Omental fat pad (tissue), 4 donors: Measurements from ENCODE around the gene ZNF230. TPM values are rescaled to one million over a fixed set of nuclear protein-coding genes. Genes with fewer than 3 reads are reported as not detected.

Source experiments
- ATAC-seq: fragments of 150-250 bp; one replicate; pipeline ENCODE4 v1.9.1; 2016; ENCODE audit warnings: mild to moderate bottlenecking, moderate library complexity; ENCODE audit not compliant: low FRiP score
- DNase-seq: peaks from one replicate; pipeline ENCODE4 v3.0.0-alpha.2; 2019; ENCODE audit warnings: low spot score
- CTCF ChIP-seq, 3 donors: fragments of 450-650 bp; IDR thresholded peaks; one replicate each; pipeline ENCODE4 v1.5.1; 2016 to 2017; ENCODE audit warnings: antibody characterized with exemption in 3 of 3, mild to moderate bottlenecking in 3 of 3, moderate library complexity in 2 of 3
- total RNA-seq, 4 donors: library from RNA; depleted of rRNA; stranded (reverse); fragments of >200 nt; gene quantifications; one replicate each; pipeline ENCODE4 v1.1.0, GENCODE V29; 2016

The ZNF230 gene
- total RNA-seq = 1 to 10 TPM; 1.7 to 5.7 (median 3.1) TPM

- peak; percentile 58 for DNase-seq
- TF ChIP-seq CTCF (IDR thresholded peaks at IDR 0.05) = no peak
- peak; percentile 98 for ATAC-seq
Observed at GRCh38 chr19:44002566-44003460, at the start of gene ZNF230. ZNF230 (plus strand) TSS chr19:44002957; CDS start chr19:44007079, 4,122 bp downstream.

- TF ChIP-seq CTCF (IDR thresholded peaks at IDR 0.05) = no peak
- DNase-seq (no peak), ATAC-seq (no peak)
Observed at GRCh38 chr19:43956827-43957226, 45.9 kb upstream of the ZNF230 start.

GRCh38 chr19:43957891-43958290, 44.9 kb upstream of the ZNF230 start:
- no peak for TF ChIP-seq CTCF (IDR thresholded peaks at IDR 0.05)
- DNase-seq = no peak
- no peak for ATAC-seq

- TF ChIP-seq CTCF (IDR thresholded peaks at IDR 0.05) = no peak
- no peak for ATAC-seq
Observed at GRCh38 chr19:43960411-43960810, 42.3 kb upstream of the ZNF230 start.

GRCh38 chr19:43966079-43966694, 36.6 kb upstream of the ZNF230 start:
- ATAC-seq = no peak
- no peak for TF ChIP-seq CTCF (IDR thresholded peaks at IDR 0.05)
- no peak for DNase-seq

More at GRCh38 chr19:43960411-43960810, 42.3 kb upstream of the ZNF230 start:
- DNase-seq = no peak

- no peak for ATAC-seq
- no peak for TF ChIP-seq CTCF (IDR thresholded peaks at IDR 0.05)
- no peak for DNase-seq
Observed at GRCh38 chr19:43976732-43977131, 26.0 kb upstream of the ZNF230 start.
